ENCODE results near the gene WDR46.
"Not testable (repeated sequence)": the region's sequence is repeated elsewhere in the genome, so short reads cannot be mapped to it uniquely, and the experiment has no call there.

WDR46 gene

DNA sequence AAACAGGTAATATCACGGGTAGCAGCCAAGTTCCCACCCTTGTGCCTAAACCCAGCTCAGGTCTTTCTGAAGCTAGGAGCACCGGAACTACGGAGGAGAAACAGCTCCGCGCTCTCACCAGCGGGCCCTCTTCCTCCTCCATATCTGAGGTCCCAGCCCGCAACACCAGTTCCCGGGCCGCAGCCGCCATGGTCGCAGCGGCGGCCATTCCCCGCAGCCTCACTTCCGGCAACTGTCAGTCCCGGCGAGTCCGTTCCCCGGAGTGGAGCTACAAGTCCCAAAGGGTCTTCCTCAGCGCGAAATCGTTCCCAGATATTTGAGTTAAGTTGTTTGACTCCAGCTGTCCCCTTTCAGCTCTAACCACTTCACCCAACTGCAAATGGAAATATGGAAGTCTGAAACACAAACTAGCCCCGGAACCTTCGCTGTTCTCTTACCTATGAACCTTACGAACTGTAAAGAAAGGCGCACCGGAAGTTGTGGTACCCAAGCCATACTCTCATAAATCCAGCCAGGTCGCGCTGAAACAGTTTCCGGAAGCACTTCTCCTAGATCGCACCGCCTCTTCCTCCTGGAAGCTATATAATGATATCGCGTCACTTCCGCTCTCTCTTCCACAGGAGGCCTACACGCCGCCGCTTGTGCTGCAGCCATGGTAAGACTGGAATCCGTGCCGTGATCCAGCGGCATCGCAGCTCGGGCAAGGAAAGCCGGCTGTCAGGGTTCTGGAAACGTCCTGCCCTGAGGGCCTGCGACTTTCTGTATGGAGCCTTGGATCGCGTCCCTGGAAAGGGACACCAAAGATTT, 17.4 kb downstream of the WDR46 start, which contains the start of the genes RPS18 and VPS52:
Gene RPS18 (plus strand): TSS at position 608 of the 807 bp plus-strand sequence. CDS start 45 bp downstream, at position 653.
Gene VPS52 (minus strand): TSS at position 409 of the 807 bp plus-strand sequence. CDS start 201 bp downstream, at position 208.
- DNase-seq (ENCODE audit: low spot score) (peak; percentile 95), FAIRE-seq (peak; percentile 80)

DNA sequence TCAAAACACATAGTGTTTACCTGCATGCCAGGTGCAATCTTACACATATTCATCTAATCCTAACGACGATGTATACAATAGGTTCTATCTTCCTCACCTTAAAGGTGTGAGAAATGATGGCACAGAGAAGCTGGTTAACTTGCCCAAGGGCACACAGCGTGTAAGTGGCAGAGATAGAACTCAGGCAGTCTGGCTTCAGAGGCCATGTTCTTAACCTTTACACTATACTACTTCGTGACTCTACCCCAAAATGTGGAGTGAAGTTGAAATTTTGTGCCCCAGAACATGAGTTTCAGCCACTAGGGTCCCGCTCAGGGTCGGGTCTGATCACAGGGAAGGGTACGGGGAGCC, 17.9 kb downstream of the WDR46 start:
- FAIRE-seq: no peak

DNA sequence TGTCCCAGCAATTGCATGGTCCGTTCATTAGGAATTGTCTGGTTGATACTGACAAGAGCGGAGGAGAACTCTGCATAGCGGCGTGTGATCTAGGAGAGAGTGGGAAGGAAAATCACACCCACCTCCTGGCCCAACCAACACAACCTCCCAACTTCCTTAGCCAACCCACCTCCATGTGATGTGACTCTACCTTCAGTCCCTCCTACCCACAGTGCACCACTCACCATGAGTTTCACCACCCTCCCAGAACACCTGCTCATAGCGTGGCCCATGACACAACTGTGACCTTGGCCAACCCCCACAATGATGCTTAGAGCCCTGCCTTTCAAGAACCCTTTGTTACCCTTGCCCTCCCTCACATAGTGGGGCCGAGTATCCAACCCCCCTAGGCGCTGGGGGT, 25.0 kb downstream of the WDR46 start:
- FAIRE-seq (no peak), DNase-seq (ENCODE audit: low spot score) (no peak)

More for the DNA sequence above, 17.9 kb downstream of the WDR46 start:
- DNase-seq (ENCODE audit: low spot score): no peak

DNA sequence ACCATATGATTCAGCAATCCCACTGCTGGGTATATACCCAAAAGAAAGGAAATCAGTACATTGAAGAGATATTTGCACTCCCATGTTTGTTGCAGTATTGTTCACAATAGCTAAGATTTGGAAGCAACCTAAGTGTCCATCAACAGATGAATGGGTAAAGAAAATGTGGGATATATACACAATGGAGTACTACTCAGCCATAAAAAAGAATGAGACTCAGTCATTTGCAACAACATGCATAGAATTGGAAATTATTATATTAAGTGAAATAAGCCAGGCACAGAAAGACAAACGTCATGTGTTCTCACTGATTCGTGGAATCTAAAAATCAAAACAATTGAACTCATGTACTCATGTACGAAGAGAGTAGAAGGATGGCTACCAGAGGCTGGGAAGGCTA, 26.5 kb downstream of the WDR46 start:
- not testable (repeated sequence) for FAIRE-seq; DNase-seq (ENCODE audit: low spot score)

DNA sequence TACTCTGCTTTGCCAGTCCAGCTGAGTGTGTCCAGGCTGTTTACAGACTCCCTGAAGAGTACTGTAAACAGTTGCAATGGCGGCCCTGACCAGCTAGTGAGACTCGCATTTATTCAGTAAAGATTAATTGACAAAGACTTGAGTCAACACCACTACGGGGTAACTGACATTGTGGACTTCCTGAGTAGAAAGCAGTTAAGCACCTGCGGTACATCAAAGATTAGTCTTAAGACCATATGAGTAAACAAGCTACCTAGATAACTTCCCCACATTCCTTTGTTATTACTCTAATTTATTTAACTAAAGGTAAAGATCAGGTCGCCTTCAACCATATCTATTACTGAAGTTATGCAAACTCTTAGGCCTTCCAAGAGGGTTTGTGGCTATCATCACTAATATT, 30.0 kb downstream of the WDR46 start:
- no peak for FAIRE-seq
- no peak for DNase-seq (ENCODE audit: low spot score)

DNA sequence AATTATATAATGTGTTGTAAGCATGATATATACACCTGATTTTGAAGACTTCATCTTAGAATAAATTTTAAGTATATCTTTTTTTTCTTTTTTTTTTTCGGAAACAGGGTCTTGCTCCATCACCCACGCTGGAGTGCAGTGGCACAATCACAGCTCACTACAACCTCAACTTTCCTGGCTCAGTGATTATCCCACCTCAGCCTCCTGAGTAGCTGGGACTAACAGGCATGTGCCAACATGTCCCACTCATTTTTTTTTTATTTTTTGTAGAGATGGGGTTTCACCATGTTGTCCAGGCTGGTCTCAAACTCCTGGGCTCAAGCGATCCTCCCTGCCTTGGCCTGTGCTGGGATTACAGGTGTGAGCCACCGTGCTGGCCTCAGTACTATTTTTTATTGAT, 34.4 kb downstream of the WDR46 start:
- no peak for FAIRE-seq
- no peak for DNase-seq (ENCODE audit: low spot score)

DNA sequence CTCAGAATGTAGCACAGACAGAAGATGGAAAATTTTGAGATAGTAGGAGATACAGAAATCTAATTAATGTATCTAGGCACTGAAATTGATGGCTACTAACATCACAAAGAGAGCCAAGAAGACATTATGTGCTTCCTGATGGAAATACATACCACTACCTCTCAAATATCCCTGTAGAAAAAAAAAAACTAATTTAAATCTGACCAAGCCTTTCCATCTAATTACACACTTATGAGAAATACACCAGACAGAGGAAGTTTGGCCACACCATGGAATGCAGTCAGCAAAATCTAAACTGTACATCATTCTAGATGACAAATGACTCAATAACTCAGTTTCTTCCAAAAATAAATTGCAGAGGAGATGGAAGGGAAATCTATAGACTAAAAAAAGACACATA, 36.3 kb downstream of the WDR46 start:
- no peak for FAIRE-seq
- no peak for DNase-seq (ENCODE audit: low spot score)

DNA sequence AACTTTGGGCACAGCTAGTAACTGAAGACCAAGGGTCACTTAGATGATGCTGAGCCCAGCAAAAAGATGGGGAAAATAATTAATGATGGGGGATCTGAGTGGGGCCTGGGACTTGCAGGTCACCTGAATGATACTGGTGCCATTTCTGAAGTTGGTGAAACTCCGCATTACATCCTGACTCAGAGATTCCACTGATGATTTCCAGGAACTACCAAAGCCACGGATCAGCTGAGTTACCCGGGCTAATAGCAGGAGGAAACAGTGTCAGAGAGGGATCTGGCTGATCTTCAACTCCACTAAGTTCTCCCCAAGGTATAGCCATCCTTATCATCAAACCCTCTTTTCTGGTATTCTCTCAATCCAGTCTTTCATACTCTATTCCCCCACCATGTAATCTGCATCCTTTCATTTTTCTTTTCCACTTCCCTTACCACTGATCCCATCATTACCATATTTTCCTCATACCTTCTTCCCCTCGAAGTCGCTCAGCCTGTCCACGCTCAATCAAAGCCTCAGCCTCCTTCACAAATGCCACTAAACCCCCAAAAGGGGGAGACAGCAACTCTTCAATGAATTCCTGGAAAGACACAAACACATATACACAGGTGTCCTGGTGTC, 37.5 kb downstream of the WDR46 start:
- DNase-seq (ENCODE audit: low spot score) (no peak), FAIRE-seq (no peak)

DNA sequence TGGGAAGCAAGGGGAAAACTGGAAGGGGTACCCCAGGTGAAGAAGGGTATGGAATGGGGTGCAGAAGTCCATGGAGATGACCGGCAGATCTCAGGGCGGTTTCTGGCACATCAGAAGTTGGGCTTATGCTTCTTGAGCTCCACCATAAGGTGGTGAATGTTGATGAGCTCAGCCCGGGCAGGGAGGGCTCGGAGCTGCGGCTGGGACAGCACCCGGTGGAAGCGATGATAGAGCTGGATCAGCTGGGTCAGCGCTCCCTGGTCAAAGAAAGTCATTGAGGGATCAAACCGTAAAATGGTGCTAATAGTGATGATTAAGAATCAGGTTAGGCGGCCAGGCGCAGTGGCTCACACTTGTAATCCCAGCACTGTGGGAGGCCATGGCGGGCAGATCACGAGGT, 38.3 kb downstream of the WDR46 start:
- DNase-seq (ENCODE audit: low spot score) (no peak), FAIRE-seq (no peak)

DNA sequence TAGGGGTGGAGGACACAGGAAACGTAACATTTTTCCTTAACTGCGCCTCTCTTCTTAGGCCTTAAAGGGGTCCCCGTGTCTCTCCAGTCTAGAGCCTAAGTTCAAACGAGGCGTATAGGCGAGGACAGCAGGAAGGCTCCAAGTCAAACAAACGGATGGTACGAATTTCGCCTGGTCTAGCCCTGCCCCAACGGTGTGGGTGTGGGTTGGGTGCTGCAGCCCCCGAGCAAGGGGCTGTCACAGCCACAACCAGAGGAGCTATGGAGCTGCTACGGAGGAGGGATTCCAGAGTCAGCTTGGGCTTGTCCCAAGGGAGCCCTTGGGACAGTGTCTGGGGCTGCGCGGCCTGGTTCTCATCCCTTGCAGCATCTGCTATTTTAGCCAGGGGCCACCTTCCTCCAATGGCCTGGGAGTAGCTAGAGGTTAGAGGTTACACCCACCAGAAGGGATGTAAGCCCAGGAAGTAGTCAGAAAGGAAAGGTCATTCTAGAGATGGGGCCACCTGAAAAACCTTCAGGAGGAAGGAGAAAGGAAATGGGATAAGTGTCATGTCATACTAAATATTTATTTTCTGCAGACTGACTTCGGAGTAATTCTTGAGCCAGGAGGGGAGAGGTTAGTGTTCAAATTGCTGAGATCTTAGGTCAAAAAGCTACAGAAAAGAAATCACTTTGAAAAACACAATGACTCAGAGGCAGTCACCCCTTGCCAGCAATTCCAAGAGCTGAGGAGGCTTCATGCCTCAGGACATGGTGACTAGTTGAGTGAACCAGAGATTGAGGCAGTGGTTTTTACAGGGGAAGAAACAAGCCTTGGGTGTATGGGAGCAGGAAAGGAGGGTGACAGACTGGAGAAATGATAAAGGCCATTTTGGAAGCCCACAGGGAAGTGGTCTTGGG, 39.1 kb downstream of the WDR46 start:
- DNase-seq (ENCODE audit: low spot score) (peak; percentile 57), FAIRE-seq (no peak)

DNA sequence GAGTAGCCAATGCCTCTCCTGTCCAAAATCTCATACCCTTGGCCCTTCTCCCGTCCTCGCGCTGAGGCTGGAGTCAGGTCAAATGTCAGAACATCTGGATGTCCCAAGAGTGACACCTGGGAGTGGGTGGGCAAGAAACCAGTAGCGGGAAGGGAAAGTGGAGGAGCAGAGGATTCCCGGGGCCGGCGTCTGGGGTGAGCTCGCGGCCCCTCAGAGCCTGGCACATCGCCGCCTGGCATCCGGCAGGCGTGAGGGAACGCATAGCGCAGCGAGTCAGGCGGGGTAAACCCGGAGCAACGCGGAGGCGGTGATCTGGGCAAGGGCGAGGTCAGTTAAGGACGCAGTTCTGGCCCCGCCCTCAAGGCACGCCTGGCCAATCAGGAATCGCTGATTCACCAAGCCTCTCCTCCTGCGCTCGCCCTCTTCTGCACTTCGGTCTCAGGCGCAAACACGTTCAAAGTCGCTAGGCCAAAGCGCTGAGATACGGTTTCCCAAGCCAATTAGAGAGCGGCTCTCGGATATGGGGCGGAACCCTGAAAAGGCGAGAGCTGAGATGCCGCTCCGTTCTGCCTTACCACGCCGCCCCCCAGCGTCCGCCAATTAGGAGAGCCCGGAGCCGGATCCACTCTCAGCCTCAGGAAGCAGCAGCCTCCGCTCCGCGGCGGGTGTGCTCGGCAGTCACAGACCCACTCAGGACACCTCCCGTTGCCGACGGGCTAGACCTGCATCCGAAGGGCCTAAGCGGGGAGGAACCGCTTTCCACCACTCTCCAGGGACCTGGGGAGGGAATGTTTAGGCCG, 39.9 kb downstream of the WDR46 start:
- FAIRE-seq: peak; percentile 86
- DNase-seq (ENCODE audit: low spot score): peak; percentile 96

DNA sequence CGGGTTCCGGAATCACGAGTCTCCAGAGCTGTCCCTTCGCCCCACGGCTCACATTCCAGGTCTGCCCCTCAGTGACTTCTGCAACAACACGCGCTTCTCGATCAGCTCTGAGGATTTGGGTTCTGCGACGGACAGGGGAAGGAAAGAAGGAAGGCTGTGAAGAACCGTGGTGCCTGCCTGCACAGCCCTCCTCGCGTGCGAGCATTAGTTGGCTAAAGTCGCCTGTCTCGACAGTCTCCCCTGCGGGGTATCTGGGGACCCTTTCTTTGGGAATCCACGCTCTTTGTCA, 40.5 kb downstream of the WDR46 start:
- FAIRE-seq: no peak
- DNase-seq (ENCODE audit: low spot score): no peak

DNA sequence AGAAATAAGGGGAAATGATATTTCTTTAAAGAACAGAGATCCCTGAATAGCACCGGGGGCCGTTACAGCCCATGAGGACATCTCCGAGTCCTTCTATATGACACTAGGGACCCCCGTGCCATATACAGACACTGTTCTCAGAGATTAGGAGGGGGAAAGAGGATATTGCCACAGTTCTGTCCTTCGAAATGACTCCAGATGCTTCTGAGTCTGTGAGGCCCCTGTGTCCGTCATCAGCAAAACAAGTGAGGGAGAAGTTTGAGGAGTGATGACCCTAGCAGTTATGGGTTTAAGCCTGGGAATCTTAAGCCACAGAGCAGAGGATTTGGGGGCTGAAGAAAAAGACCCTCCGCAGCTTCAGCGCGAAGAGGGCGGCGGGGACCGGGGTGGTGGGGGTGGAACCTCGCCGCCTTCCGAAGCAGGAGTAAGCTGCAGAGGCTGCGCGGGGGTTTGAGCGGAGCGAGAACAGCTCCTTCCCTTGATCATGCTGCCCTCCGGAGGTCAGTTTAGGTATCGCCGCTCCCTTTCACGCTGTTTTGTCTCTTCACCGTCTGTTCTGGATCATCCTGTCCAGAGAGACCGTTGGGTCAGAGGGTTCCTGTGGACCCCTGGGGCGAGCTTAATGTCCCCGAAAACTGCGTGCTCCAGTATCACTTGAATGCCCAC, 40.9 kb downstream of the WDR46 start:
- DNase-seq (ENCODE audit: low spot score): peak; percentile 66
- FAIRE-seq: no peak

DNA sequence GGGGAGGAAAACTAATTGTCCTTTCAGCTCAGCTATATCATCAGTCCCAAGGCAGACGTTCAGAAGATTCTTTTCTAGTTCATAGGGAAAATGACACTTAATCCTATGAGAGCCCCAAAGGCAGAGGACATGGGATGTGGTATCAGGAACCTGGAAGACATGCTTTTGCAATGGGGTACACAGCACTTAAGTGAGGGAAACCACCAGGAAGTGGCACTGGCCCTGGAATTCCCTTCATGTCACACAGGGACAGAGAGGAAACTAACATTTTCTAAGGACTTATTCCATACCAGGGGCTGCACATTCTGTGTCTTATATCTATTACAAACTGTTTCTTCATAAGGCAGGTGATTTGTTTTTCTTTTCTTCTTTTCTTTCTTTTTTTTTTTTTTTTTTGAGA, 45.6 kb downstream of the WDR46 start:
- no peak for FAIRE-seq
- no peak for DNase-seq (ENCODE audit: low spot score)

DNA sequence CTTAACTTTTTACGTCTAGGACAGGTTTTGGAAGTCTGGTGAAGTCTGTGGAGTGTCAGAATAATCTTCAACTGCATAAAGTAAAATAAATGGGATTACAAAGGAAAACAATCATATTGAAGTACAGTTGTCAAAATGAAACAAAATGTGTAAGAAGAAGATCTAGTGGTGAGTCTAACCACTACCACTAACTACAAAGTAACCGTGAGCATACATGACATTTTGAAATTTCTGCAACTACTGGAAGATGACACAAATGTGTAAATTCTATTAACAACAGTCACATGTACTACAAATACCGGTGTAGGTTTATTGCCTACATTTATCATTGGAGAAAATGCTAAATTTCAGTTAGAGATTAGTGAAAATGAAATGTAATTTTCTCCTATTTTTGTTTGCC, 47.1 kb downstream of the WDR46 start:
- FAIRE-seq: no peak
- no peak for DNase-seq (ENCODE audit: low spot score)

DNA sequence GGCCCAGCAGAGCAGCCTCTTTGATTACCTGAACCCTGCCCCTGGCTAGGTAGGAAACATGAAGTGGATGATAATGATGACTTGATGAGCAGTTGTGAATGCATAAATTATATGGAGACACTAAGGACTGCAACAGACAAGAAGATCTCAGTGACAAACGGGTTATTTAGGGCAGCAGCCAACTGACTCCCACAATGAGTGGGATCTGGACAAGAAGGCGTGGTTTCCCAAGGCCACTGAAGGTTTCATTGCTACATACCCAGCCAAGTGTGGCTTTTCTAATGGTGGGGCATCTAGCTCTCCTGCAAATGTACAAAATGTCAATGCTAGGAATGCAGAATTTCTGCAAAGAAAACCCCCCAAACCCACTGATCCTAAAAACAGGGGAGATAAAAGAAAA, 51.3 kb downstream of the WDR46 start:
- FAIRE-seq (no peak), DNase-seq (ENCODE audit: low spot score) (no peak)

DNA sequence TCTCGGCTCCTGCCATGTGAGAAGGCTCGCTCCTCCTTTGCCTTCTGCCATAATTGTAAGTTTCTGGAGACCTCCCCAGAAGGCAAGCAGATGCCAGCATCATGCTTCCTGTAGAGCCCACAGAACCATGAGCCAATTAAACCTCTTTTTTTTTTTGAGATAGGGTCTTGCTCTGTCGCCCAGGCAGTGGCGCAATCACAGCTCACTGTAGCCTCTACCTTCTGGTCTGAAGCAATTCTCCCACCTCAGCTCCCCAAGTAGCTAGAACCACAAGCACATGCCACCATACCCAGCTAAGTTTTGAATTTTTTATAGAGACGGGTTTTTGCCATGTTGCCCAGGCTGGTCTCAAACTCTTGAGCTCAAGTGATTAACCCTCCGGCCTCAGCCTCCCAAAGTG, 52.2 kb downstream of the WDR46 start:
- FAIRE-seq (no peak), DNase-seq (ENCODE audit: low spot score) (no peak)

DNA sequence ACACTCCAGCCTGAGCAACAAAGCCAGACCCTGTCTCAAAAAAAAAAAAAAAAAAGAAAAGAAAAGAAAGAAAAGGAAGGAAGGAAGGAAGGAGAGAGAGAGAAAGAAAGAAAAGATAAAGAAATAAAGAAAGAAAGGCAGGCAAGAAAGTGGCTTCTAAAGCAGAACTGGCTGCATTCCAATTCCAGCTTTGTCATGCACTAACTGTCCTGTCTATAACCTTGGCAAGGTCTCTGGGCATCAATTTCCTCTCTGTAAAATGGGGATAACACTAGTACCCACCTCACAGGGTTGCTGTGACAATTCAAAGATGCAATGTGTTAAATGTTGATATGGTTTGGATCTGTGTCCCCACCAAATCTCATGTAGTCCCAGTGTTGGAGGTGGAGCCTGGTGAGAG, 52.7 kb downstream of the WDR46 start:
- DNase-seq (ENCODE audit: low spot score) (no peak), FAIRE-seq (no peak)

DNA sequence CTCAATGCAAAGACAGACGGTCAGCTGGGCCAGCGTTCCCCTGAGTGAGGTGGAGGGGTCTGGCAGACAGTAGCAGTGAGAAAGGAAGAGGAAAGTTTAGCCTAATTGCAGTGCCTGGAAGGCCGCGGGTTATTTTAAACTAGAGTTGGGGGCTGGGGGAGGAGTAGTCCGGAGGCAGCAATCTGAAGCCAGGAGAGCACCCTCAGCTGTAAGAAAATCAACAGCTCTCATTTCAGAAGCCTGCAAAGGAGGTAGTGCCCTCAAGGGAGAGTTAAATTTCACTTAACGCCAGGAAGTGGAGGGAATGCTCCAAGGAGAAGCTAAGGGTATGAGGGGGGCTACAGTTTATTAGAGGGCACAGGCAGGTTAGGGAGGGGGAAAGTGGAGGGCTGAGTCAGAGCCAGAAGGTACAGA, 53.8 kb downstream of the WDR46 start:
- no peak for FAIRE-seq
- DNase-seq (ENCODE audit: low spot score): no peak
